ENCODE measurements around the gene MYO3A.
"Not testable (repeated sequence)": the region's sequence is repeated elsewhere in the genome, so short reads cannot be mapped to it uniquely, and the experiment has no call there.

Gene MYO3A

DNA sequence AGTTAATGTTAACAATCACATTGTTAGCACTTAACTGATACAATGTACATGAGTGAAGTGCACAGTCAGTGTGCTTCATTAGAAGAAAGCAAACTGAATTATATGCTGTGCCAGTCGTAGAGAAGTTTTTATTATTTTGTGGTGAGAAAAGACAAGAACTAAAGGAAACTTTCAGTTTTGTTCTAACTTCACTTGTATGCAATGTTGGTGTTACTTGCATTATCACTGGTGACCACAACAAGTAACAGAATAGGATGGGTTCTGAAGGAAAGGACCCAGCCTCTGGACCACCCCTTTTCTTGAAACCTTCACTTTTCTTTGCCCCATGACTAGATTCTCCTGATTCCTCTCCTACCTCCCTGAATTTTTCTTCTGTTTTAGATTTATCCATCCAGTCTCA, 159.2 kb downstream of the MYO3A start:
- DNase-seq = no peak

DNA sequence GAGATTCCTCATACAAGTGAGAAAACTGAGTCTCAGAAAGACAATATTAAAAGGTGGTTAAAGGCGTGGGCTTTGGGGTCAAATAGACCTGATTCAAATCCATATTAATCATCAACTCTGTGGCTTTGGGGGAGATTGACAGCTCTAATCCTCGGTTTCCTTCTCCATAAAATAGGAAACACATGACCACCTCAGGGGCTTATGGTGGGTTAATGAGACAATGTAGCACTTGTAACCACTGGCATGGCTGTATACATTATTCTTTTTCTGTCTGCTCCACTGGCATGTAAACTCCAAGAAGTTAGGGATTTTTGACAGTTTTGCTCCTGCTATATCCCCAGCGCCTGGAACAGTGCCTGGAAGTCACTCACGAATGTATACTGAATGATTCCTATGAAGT, 161.8 kb downstream of the MYO3A start:
- no peak for DNase-seq

DNA sequence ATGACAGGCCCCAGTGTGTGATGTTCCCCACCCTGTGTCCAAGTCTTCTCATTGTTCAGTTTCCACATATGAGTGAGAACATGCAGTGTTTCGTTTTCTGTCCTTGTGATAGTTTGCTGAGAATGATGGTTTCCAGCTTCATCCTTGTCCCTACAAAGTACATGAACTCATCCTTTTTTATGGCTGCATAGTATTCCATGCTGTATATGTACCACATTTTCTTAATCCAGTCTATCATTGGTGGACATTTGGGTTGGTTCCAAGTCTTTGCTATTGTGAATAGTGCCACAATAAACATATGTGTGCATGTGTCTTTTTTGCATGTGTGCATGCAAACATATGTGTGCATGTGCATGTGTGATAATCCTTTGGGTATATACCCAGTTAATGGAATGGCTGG, 163.5 kb downstream of the MYO3A start:
- DNase-seq = not testable (repeated sequence)

DNA sequence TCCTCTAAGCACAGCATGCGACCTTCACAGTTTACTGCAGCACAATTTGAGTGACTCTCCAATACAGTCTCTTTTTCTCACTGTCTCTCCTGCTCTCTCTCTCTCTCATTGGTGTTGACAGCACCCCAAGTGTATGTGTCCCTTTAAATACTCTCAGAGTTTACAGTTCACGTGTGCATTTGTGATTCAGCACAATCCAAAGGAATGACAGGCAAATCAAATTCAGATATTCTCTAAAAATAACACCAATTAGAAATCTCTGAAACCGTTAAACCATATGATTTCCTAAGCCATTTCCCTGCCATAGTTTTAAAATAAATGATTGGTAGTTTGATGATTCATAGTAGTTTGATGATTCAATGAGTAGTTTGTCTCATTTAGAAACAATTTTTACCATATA, 178.5 kb downstream of the MYO3A start:
- no peak for DNase-seq

DNA sequence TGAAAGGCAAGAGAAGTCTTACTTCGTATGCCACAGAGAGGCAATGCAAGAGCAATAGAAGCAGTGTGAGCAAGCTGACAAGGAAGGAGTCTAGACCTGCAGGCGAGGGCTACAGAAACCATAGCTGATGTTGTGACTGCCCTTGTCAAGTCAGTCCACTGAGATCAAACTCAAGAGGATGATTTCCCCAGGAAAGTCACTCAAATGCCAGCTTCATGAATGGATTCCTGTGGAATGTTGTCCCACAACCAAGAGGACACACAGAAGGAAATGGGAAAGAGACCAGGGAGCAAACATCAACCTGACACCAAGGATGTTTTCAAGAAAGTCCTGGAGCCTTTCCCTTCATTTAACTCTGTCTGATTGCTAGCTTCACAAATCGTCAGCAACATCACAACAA, 204.6 kb downstream of the MYO3A start:
- no peak for DNase-seq

DNA sequence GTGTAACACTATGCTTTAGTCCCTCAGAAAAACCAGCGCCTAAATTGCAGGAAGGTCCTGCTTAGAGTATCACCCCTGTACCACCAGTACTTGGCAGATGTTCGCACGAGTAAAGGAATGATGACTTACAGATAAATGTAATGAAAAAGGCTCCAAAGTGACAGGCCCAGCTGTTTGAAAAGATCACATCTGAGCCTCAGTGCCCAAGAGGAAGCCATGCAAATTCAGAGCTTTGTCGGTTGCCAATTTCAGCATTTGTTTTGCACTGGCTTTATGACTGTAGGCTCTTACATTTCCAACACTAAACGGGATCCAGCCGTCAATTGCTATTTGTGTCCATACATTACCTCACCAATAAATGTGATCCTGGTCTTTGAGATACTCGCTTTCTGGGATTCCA, 222.0 kb downstream of the MYO3A start:
- no peak for DNase-seq

DNA sequence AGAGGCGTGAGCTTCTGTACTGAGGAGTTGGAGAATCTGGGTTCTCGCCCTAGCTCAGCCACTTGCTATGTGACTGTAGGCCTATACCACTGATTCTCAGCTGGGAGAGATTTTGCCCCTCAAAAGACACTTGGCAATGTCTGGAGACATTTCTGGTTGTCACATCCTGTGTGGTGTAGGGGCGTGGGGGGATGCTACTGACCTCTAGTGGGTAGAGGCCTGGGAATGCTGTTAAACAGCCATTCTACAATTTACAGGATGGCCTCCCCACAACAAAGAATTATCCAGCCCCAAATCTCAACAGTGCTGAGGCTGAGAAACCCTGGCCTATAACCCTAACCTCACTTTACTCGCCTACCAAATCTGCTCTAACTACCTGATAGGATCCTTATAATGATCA, 223.7 kb downstream of the MYO3A start:
- no peak for DNase-seq

DNA sequence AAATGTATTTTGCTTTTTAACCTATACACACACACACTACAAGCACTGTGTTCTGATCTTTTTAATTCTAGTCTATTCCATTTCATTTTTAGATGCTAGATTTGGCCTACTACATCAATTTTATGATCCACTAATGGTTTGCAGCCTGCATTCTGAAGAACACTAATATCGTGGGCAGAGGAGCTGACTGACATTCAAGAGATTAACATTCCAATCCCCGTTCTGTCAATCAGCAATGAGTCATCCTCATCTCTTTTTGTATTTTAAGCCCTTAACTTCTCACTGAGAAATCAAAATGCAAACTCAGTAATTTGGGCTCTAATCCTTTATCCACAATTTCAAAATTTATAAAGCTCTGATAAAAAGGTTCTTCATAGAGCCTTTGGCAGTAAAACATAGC, 235.4 kb downstream of the MYO3A start:
- no peak for DNase-seq

DNA sequence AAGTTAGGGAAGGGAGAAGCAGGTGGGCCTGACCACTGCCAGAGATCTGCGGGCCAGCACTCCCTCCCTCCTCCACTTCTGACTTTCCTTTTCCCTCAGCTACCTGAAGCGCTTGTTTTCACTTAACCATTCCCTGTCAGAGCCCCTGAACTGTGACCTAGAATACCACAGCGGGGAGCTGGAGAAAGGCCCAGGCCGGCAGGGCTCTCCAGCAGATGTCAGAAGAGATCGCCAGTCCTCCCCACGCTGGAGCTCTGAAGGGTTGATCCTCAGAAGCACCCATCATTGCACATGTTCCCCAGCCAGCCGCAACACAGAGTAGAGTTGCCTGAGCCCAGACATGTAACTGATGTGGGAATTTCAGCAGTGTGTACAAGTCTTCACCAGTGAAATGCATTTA, 238.1 kb downstream of the MYO3A start:
- no peak for DNase-seq

DNA sequence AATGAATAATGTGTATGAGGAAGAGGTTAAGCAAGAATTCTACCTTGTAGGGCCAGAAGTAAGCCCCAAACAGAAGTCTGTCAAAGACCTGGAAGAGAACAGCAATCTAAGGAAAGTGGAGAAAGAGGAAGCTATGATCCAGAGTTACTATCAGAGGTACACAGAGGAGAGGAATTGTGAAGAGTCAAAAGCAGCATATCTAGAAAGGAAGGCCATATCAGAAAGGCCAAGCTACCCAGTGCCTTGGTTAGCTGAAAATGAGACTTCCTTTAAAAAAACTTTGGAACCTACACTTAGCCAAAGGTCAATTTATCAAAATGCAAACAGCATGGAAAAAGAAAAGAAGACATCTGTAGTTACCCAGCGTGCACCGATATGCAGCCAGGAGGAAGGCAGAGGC, 239.8 kb downstream of the MYO3A start:
- DNase-seq = no peak

DNA sequence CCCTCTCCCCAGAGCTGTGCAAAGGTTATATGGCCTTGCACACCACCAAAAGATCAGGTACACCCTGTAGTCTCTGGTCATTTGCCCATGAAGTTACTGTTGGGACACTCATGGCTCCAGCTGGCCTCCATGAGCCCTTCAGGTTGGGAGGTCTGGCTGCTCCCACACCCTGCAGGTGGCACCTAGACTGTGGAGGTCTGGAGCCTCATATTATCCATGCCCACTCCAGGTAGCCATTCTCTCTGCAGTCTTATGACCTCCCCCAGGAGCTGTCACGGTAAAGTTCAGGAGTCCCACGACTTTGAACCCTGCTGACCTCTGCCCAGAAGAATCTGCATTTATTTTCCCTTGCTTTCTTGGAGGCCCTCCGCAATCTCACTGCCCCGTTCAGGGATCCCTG, 243.3 kb downstream of the MYO3A start:
- DNase-seq = no peak

DNA sequence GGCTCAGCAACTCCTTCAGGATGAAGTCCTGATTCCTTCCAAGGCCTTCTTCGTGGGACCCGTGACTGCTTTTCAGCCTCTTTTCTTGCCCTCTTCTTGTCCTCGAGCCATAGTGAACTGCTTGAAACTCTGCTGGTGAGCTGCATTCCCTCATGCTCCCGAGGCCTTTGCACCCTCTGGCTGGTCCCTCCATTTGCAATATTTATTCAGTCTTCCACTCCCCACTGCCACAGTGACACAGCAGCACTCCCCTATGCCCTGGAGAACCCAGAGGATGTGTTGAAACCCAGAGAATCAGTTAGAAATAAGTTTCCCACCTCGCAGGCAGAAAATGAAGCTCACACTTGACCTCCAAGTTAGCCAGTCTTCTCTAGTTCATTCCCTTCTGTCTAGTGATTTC, 260.2 kb downstream of the MYO3A start:
- no peak for DNase-seq

DNA sequence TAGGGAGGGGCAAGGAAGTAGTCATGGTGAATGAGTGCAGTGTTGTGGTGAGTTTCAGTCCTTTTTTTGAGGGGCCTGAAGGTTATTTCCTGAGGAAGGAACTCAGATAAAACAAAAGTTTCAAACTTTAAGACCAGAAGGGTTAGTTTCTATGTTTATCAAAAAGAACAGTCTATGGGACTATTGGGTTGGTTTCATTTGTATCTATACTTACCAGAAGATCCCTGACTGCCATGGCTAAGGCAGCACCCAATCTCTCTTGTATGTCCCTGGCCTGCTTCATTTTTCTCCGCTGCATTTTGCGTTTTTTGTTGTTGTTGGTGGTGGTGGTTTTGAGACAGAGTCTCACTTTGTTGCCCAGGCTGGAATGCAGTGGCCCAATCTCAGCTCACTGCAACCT, 263.2 kb downstream of the MYO3A start:
- no peak for DNase-seq

DNA sequence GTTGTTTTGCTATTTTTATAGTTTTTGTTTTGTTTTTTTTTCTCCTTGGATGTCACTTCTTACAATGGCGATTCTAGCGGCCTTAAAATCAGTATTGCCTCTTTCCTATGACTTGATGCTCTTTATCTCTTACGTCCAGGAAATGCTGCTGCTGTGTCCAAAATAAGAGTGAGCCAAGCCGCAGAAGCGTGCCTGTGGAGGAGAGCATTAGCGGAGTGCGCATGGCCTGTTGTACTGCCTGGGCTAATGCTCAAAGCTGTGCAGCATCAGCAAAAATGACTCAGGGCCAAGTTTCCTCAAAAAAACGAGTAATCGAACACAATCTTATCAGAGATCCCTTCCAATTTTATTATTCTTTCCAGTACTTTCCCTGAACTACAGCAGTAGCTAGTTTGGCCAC, 264.1 kb downstream of the MYO3A start:
- DNase-seq = no peak

DNA sequence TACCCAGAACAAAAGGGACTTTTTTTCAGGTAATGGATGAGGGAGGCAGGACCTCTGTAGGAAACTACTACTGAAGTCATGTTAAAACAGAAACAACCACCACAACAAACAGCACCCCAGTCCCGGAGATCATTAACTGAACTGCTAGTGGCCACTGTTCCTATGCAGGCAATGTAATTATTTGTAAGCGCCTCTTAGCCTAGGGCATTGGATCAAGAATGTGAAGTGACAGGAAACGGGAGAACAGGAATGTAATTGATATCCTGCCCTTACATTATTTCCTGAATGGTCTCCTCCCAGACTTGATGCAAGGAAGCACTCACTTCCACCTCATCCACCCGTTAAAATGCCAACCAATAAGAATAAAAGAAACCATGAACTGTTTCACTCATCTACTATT, 265.8 kb downstream of the MYO3A start:
- DNase-seq = no peak

DNA sequence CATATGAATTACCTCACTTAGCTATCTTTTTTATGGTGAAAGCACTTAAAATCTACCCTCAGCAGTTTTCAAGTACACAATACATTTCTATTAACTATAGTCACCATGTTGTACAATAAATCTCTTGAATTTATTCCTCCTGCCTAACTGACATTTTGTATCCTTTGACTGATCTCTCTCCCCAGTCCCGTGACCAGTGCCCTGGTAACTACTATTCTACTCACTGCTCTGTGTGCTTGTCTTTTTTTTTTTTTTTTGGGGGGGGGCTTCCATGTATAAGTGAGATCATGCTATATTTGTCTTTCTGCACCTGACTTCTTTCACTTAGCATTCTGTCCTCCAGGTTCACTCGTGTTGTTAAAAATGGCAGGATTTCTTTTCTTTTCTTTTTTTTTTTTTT, 271.2 kb downstream of the MYO3A start:
- no peak for DNase-seq

DNA sequence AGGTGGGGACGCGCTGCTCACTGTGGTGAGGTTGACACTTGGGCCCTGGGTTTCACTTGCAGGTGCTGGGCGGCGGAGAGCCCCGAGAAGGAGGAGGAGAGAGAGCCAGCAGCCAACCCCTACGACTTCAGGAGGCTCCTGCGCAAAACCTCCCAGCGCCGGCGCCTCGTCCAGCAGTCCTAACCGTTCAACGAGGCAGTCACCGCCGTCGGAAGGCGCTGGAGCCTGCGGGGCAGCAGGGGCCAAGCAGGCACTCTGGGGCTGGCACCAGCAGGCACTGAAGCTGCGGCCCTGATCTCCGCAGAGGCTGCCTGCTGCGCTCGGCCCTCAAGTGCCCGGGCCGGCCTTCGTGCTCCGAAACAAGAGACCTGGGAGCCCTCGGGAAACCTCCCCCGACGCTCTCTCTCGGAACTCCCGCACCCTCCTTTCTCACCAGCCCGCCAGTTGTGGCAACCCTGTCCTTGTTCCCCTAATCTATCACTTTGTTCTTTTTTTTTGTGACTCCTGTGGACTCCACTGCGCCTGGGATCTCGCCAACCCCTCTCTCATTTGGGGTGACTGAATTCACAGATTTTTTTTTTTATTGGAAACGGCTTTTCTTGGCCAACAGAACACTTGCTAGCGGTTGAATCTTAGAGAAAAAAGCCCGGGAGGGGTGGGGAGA, 277.9 kb downstream of the MYO3A start:
- DNase-seq = no peak

DNA sequence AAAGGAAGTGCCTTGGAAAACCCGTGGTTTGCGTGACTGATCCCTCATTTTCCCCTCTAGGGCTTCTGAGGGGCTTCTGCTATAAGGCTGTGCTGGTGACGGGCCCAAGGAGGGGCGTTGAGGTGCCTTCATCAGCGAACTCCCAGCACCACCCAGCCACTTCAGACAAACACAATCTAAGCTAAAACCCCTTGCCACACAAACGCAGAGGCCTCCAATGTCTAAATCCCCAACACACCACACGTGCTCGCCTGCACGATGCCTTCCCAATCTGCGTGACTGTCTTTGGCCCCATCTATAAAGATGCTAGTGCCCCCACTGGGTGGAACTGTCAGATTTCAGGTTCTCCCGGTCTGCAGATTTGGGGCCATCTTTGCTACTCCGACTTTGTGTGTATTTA, 278.5 kb downstream of the MYO3A start:
- DNase-seq = no peak

DNA sequence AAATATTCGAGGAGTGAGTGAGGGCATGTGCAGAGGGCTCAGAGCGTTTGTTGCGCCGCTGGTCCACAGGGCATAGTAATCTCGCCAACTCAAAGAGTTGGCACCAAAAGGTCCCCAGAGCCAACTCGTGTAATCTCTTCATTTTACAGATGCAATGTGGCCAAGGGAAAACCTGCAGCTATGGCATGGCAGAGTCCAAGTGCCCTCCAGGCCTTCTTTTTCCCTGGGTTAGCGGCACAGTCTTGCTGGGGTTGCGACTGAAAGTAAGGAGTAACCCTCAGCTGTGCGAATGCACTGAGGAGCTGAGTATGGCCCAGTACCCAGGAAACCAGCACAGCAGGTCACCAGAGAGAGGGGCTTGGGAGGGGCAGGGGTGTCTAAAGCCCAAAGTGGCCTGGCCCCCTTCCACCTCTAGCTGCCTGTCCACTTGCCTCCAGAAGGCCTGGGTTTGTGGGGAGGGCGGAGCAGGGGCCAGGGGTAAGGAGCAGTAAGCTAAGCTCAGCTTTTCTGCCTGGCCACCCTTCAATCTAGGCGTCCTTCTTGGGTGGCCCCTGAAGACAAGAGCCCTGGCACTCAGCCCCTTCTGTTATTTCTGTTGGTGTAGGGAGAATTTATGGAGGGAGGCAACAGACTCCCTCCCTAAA, 279.2 kb downstream of the MYO3A start:
- DNase-seq = no peak

DNA sequence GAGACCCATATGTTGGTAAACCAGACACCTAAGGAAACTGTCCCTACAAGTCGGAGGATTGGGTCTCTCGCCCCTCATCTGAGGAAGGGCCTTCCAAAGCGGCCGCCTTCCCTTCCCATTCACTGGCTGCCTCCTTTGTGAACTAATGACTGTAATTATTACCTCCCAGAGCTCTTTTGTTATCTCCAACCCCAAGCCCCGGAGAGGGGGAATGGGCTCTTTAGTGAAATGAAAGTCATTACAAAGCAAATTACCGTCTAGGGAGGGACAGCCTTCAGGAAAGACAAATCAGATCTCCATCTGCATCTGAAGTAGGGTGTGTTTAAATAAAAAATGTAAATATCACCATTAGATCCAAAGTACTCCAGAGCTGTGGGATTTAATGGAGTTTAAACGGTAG, 280.0 kb downstream of the MYO3A start:
- DNase-seq = no peak

DNA sequence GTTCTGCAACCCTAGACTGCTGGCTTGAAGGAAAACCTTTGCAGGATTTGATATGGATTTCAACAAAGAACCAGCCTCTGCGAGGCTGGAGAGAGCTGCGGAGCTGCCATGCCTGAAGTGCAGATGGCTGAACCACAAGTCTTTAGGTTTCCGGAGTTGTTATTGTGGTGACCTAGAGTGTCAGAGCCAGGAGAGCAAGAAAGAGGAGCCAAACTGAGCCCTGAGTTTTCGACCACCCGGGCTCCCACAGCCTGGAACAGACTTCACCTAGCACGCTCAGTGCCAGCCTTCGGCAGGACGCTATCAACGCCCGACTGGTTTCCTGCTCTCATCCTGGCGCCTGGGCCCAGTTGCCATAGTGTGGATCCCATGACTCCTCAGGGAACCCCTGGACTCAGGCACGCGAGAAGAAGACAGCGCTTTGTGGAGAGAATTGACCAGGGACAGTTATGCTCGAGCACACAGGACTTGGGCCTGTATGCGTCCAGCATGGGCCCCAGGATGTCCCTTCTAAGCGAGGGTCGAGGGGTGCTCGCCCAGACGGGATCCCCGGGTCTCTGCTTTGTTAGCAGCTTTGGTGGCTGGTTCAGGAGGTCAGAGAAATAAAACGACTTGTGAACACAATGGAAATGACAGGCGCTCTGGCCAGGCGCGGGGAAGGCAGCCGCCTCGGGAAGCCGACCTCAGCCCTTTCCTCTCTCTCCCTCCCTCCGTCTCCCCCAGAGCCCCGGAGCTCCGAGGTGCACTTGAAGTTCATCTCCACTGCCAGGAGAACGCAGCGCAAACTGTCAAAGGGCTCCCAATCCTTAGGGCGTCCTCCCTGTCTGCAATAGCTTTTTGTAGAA, 280.7 kb downstream of the MYO3A start:
- no peak for DNase-seq

DNA sequence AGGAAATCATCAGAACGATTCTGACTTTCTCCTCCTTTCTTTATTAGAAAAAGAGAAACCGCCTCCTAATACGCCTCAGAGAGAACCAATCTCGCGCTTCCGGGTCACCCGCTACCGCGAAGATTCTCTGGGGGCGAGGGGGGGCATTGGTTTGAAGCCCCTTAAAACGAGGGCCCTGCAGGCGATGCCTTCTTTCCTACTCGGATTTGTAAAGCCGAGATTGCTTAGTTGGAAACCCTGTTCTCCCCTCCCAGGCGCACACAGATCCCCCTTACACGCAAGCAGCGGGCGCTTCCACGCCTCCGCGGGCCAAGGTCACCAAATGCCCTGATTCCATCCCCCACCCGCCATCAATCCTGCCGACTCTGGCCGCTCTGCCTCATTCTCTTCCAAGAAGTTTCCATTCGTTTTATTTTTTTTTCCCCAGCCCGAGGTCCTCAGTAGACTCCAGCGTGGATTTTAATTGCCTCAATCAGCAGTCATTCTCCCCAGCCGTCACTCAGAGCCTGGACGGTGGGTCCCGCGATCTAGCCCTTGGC, 281.4 kb downstream of the MYO3A start:
- no peak for DNase-seq

DNA sequence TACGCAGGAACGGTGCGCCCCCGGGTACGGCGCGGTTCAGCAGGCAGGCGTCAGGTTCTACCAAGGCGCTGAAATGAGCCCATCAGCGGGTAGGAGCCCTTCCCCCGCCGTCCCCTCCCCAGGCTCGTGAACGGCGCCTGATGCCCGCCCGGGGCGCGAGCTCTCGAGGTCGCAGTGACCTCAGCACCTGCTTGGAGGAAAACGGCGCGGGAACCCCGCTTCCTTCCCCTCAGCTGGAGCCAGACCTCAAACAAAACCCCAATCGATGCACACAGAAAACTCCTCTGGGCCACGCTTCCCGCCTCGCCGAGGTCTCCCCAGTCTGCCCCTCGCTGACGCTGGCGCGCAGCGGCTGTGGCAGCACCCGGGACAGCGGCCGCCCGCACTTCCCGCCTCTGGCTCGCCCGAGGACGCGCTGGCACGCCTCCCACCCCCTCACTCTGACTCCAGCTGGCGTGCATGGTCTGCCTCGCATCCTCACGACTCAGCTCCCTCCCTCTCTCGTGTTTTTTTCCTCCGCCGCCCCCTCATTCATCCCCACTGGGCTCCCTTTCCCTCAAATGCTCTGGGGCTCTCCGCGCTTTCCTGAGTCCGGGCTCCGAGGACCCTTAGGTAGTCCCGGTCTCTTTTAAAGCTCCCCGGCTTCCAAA, 282.0 kb downstream of the MYO3A start:
- DNase-seq = peak; percentile 64

Measured in activated effector memory CD4-positive, alpha-beta T cell treated with anti-CD3 and anti-CD28 coated beads, Interleukin-2, amount 50 U/mL, for 16 hours (primary cell).